Measurements from ENCODE around the gene DPP9. TPM values are rescaled to one million over a fixed set of nuclear protein-coding genes. Genes with fewer than 3 reads are reported as not detected.

Gene DPP9
- total RNA-seq, 2 donors from 2014 or later: 52.3 to 90.9 TPM

DNA sequence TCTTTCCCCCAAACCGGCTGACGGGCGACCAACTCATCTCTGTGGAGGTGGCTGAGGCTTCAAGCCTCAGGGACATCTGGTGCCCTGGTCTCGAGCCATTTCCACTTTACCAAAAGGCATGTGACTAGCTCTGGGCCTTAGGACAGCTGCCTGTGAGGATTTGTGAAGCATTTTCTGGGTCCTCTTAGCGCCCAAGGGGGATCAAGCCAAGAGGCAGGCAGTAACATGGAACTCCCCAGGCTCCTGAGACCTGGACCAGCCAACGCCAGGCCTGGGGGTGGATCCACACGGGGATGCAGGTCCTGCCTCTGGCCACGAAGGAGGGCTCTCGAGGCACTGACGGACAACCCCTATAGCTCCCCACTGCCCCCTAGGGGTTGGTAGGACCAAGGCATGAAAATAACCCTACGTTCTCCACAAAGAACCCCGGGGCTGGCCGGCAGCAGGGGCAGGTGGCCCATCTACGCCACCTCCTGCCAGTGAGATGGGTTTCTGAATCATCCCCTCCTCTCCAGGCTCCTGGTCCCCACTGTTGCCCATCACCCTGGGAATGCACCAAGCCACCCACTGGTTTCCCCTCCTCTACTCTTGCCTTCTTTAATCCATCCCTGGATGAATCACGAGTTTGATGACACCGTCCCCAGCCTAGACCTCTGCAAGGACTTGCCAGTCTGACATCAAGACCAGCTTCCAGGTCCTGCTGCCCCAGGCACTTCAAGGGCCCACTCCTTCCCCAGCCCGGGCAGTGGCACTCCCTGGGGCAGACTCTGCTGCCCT lies 46.5 kb downstream of the DPP9 start:
- peaks cover 21% of the 10 kb centered on the region for H3K36me3 Mint-ChIP-seq (ENCODE audit: low read depth)
- H3K4me3 Mint-ChIP-seq: no peak overlapping the region
- H3K9me3 Mint-ChIP-seq: no peaks in the 10 kb centered on the region
- no peaks in the 10 kb centered on the region for H3K4me1 Mint-ChIP-seq
- H3K27ac Mint-ChIP-seq: peak overlapping the region; percentile 57
- H3K27me3 Mint-ChIP-seq: no peaks in the 10 kb centered on the region
- ATAC-seq (replicated peaks): peak; percentile 35

DNA sequence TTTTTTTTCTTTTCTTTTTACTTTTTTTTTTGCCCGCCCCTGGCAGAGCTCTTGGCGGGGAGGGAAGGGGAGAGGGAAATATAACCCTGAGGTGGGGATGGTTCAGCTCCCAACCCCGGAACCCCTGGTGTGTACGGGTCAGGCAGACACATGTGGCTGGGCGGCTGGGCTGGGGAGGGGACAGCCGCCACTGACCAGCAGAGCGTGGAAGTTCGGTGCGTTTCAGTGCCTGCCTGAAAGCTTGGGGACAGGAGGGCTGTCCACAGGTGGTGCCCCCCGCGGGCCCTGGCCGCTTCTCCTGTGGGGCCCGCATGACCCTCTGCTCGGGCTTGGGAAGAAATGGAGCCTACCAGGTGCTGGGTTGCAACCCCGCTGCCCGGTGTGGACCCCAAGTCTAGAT lies 48.3 kb downstream of the DPP9 start:
- Mint-ChIP-seq H3K36me3 (ENCODE audit: low read depth) (peaks cover 21% of the 10 kb centered on the region), H3K4me1 (no peaks in the 10 kb centered on the region)
- no peak for ATAC-seq (replicated peaks)

DNA sequence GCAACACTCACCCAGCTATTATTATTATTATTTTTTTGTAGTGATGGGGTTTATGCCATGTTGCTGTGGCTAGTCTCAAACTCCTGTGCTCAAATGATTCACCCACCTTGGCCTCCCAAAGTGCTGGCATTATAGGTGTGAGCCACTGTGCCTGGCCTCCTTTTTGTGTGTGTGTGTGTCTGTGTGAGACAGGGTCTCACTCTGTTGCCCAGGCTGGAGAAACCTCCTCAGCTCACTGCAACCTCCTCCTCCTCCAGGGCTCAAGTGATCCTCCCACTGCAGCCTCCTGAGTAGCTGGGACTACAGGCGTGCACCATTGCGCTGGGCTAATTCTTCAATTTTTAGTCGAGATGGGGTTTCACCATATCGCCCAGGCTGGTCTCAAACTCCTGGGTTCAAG lies 49.9 kb downstream of the DPP9 start:
- no peak overlapping the region for H3K4me3 Mint-ChIP-seq
- H3K27me3 Mint-ChIP-seq: no peaks in the 10 kb centered on the region
- H3K27ac Mint-ChIP-seq: no peak overlapping the region
- no peaks in the 10 kb centered on the region for H3K4me1 Mint-ChIP-seq
- H3K9me3 Mint-ChIP-seq: no peaks in the 10 kb centered on the region
- H3K36me3 Mint-ChIP-seq (ENCODE audit: low read depth): peaks cover 27% of the 10 kb centered on the region
- no peak for ATAC-seq (replicated peaks)

More for the DNA sequence above, 48.3 kb downstream of the DPP9 start:
- Mint-ChIP-seq H3K4me3 (no peak overlapping the region), H3K27me3 (no peaks in the 10 kb centered on the region), H3K27ac (no peak overlapping the region), H3K9me3 (no peaks in the 10 kb centered on the region)

DNA sequence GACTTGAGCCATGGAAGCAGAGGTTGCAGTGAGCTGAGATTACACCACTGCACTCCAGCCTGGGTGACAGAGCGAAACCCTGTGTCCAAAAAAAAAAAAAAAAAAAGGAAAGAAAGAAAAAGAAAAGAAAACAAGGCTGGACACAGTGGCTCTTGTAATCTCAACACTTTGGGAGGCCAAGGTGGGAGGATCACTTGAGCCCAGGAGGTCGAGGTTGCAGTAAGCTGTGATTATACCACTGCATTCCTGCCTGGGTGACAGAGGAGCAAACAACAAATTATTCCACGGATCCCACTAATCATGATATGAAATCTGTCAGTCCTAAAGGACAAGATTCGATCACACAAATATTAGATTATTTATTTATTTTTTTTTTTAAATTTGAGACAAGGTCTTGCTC lies 50.4 kb downstream of the DPP9 start:
- Mint-ChIP-seq H3K4me3 (no peak overlapping the region), H3K36me3 (ENCODE audit: low read depth) (peaks cover 29% of the 10 kb centered on the region), H3K9me3 (no peaks in the 10 kb centered on the region), H3K27me3 (no peaks in the 10 kb centered on the region), H3K27ac (no peak overlapping the region), H3K4me1 (no peaks in the 10 kb centered on the region)
- ATAC-seq (replicated peaks): no peak

DNA sequence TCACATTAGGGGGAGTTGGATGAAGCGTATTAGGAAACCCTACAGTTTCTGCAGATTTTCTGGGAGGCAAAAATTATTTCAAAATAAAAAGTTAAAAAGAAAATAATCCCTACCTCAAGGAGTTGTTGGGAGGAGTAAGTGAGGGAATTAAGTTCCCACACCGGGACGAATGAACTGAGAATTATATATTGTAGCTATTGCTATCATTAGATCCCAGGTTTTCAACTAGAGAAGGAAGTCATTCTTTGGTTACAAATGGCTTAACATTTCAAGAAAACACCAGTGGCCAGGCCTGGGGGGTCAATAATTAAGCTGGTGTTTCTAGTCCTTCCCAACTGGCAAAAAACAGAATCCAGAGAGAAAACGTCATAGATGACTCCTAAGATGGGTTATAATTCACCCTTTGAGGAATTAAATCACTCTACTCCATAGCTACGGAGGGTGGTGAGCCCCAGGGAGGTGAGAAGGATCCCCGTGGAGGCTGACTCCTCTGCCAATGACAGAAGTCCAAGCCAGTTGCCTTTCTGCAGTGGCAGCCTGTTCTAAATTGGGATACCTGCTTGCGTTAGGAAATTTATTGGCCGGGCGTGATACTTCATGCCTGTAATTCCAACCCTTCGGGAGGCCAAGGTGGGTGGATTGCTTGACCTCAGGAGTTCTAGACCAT lies 52.3 kb downstream of the DPP9 start:
- H3K9me3 Mint-ChIP-seq: no peaks in the 10 kb centered on the region
- no peak for ATAC-seq (replicated peaks)
- peak overlapping the region; percentile 87 for H3K4me3 Mint-ChIP-seq
- no peaks in the 10 kb centered on the region for H3K4me1 Mint-ChIP-seq
- no peaks in the 10 kb centered on the region for H3K27me3 Mint-ChIP-seq
- H3K36me3 Mint-ChIP-seq (ENCODE audit: low read depth): peaks cover 44% of the 10 kb centered on the region
- H3K27ac Mint-ChIP-seq: peak overlapping the region; percentile 42

DNA sequence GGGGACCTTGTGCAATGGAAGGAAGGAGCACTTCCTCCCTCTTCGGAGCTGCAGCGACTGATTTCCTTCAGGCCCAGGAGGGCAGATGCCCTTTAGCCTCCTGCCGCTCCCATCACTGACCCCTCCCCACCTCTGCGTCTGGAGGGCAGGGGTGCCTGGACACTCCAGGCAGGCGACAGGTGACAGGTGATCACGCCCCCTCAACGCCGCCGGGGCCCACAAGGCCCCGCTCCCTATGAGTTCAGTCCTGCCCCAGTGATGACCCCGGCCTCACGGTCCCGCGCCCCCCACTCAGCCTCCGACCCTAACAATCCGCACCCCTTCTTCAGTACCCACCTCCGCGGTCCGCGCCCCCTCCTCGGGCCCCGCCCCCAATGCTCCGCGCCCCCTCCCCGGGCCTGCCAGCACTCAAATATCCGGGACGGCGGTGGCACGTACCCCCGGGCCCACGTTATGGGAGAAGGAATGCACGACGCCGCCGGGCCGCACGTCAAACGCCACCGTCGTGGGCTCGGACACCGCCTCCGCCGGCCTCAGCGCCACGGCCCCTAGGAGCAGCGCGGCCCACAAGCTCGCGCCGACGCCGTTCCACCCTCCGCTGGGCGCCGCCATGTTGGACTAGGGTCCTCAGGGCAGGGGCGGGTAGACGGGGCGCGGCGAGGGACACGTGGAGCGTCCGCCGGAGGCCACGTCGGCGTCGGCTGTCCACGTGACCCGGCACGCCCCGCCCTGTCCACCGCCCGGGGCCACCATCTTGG lies 53.7 kb downstream of the DPP9 start, which contains the start of gene MYDGF:
Gene MYDGF (minus strand): TSS at position 620 of the 758 bp plus-strand sequence. CDS start 8 bp downstream, at position 612.
- Mint-ChIP-seq H3K27me3 (no peaks in the 10 kb centered on the region), H3K36me3 (ENCODE audit: low read depth) (peaks cover 53% of the 10 kb centered on the region), H3K27ac (peak within 1 kb of the TSS; percentile 89), H3K9me3 (no peaks in the 10 kb centered on the region), H3K4me1 (no peaks in the 10 kb centered on the region), H3K4me3 (peak within 1 kb of the TSS; percentile 87)
- ATAC-seq (replicated peaks): peak; percentile 100

DNA sequence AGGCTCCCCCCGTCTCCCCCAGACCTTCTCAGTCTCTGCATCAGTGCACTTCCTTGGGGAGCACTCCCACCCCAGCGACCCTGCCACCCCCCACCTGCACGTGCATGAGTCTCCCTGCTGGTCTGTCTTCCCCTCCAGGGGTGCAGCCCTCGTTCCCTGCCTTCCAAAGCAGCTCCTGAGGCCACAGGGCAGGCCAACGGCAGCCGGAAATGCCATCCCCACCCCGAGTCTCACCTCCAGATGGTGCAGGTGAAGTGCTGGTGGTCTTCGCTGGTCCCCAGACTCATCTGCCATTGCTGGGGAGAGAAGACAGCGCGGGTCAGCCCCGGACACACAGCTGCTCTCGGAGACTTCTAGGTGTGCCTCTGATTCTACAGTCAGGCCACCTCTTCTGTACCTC lies 59.0 kb downstream of the DPP9 start:
- no peak overlapping the region for H3K27ac Mint-ChIP-seq
- H3K4me3 Mint-ChIP-seq: no peak overlapping the region
- peaks cover 86% of the 10 kb centered on the region for H3K36me3 Mint-ChIP-seq (ENCODE audit: low read depth)
- no peaks in the 10 kb centered on the region for H3K9me3 Mint-ChIP-seq
- H3K27me3 Mint-ChIP-seq: no peaks in the 10 kb centered on the region
- no peak for ATAC-seq (replicated peaks)
- H3K4me1 Mint-ChIP-seq: no peaks in the 10 kb centered on the region

DNA sequence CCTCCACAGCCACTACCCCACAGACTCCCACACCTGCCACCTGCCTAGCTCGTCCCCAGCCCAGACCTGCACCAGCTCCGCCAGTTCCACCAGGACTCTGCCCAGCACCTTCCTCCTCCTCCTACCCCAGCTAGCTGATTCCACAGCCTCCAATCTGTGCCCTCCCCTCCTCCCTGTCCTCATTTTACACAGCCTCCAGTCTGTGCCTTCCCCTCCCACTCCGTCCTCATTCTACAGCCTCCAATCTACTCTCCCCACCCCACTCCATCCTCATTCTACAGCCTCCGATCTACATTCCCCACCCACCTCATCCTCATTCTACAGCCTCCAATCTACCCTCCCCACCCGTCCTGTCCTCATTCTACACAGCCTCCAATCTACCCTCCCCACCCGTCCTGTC lies 60.8 kb downstream of the DPP9 start:
- H3K36me3 Mint-ChIP-seq (ENCODE audit: low read depth): peaks cover 86% of the 10 kb centered on the region
- no peak overlapping the region for H3K4me3 Mint-ChIP-seq
- no peaks in the 10 kb centered on the region for H3K9me3 Mint-ChIP-seq
- H3K27ac Mint-ChIP-seq: peak overlapping the region; percentile 82
- no peak for ATAC-seq (replicated peaks)
- H3K4me1 Mint-ChIP-seq: no peaks in the 10 kb centered on the region
- H3K27me3 Mint-ChIP-seq: no peaks in the 10 kb centered on the region

DNA sequence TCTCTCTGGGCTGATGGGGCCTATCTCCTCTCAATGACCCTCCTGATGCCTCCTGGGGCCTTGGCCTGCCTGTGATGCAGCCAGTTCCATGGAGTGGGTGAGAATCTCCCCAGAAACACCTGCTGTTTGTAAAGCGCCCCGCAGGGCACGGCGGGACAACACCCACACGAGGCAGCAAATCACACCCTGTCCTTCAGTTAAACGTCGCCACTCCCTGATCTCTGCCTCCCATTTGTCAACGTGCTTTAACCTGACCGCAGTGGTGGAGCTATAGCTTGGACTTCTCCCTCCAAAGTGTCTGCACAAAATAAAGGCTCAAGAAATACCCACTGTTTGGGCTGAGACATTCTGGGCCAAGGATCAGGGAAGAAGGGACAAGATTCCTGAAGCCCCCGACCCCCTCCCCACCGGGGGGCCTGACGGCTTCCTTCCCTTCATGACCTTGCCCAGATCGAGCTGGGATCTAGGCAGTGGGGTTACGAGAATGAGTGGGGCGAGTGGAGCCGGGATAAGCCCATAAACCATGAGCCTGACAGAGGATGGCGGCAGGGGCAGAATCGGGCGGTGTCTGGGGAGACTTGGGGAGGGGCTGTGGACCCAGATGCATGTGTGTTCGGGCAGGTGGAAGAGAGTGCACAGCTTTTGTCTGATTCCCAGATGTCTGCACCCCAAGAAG lies 61.5 kb downstream of the DPP9 start:
- peaks cover 86% of the 10 kb centered on the region for H3K36me3 Mint-ChIP-seq (ENCODE audit: low read depth)
- no peak for ATAC-seq (replicated peaks)
- no peaks in the 10 kb centered on the region for H3K4me1 Mint-ChIP-seq
- no peaks in the 10 kb centered on the region for H3K27me3 Mint-ChIP-seq
- H3K27ac Mint-ChIP-seq: peak overlapping the region; percentile 82
- no peaks in the 10 kb centered on the region for H3K9me3 Mint-ChIP-seq
- no peak overlapping the region for H3K4me3 Mint-ChIP-seq

DNA sequence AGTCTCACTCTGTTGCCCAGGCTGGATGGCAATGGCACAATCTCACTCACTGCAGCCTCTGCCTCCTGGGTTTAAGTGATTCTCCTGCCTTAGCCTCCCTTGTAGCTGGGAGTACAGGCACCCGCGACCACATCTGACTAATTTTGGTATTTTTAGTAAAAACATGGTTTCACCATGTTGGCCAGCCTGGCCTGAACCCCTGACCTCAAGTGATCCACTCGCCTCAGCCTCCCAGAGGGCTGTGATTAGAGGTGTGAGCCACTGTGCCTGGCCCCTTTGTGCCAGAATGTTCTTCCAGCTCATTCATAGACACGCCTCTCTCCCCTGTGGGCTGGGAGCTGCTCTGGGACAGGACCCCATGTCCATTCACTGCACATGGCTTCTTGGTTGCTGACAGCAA lies 62.6 kb downstream of the DPP9 start:
- Mint-ChIP-seq H3K36me3 (ENCODE audit: low read depth) (peaks cover 81% of the 10 kb centered on the region), H3K4me3 (no peak overlapping the region), H3K4me1 (no peaks in the 10 kb centered on the region), H3K9me3 (no peaks in the 10 kb centered on the region), H3K27ac (peak overlapping the region; percentile 54), H3K27me3 (no peaks in the 10 kb centered on the region)
- peak; percentile 62 for ATAC-seq (replicated peaks)

DNA sequence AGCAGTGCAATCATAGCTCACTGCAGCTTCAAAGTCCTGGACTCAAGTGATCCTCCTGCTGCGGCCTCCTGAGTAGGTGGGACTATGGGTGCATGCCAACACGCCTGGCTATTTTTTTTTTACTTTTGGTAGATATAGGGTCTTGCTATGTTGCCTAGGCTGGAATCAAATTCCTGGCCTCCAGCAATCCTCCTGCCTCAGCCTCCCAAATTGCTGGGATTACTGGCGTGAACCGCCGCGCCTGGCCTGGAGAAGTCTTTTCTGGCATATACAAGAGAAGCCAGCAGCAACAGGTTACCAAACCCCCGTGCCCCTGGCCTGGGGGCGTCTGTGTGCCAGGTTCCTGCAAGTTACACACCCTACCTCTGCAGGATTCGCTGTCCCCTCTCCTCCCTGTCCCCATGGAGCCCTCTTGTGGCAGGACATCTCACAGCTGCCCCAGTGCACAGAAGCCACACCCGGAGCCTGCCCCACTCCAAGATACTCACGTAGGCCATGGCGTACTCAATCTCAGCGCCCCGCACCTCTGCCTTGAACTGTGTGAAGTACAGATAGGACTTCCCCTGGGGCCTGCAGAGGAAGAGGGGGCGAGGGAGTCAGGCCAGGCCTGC lies 63.4 kb downstream of the DPP9 start:
- Mint-ChIP-seq H3K4me1 (no peaks in the 10 kb centered on the region), H3K9me3 (no peaks in the 10 kb centered on the region), H3K36me3 (ENCODE audit: low read depth) (peaks cover 81% of the 10 kb centered on the region), H3K27ac (no peak overlapping the region), H3K27me3 (no peaks in the 10 kb centered on the region), H3K4me3 (no peak overlapping the region)
- no peak for ATAC-seq (replicated peaks)

DNA sequence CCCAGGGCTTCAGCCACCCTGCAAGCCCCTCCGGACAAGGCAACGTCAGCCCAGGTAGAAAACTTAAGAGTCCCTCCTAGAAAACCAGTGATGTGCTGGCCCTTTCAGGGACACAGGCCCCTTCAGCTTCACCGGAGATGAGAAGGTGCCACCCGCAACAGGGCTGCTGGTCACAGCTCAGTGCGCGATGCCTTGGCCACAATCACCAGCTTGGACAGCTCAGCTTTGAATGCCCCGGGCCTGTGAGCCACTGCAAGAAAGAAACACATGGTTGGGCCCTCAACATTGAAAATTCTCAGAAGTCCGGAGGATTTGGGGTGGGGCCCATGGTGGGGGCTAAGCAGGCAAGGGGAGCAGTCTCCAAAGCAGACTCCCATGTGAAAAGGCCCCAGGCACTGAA lies 65.8 kb downstream of the DPP9 start:
- Mint-ChIP-seq H3K27me3 (no peaks in the 10 kb centered on the region), H3K36me3 (ENCODE audit: low read depth) (peaks cover 81% of the 10 kb centered on the region), H3K4me1 (no peaks in the 10 kb centered on the region), H3K9me3 (no peaks in the 10 kb centered on the region), H3K4me3 (no peak overlapping the region), H3K27ac (no peak overlapping the region)
- ATAC-seq (replicated peaks): no peak

DNA sequence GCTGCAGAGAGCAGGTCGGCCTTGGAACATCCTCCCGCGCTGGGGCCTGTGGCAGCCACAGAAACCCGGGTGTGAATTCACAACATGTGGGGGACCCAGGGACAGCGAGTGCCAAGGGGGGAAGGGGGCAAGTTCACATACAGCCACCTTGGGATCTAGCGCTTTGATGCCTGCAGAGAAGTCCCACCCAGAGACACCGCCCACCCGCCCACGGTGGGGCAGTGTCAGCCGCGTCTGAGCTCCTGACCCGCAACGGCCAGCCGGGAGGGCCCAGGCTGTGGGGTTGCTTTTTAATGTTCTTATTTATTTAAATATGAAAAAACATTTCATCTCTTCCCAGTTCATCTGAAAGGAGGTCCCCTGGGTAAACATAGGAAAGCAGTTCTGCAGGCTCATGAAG lies 66.4 kb downstream of the DPP9 start:
- ATAC-seq (replicated peaks): no peak
- Mint-ChIP-seq H3K4me1 (no peaks in the 10 kb centered on the region), H3K9me3 (no peaks in the 10 kb centered on the region), H3K4me3 (no peak overlapping the region), H3K36me3 (ENCODE audit: low read depth) (peaks cover 76% of the 10 kb centered on the region), H3K27ac (no peak overlapping the region), H3K27me3 (no peaks in the 10 kb centered on the region)

DNA sequence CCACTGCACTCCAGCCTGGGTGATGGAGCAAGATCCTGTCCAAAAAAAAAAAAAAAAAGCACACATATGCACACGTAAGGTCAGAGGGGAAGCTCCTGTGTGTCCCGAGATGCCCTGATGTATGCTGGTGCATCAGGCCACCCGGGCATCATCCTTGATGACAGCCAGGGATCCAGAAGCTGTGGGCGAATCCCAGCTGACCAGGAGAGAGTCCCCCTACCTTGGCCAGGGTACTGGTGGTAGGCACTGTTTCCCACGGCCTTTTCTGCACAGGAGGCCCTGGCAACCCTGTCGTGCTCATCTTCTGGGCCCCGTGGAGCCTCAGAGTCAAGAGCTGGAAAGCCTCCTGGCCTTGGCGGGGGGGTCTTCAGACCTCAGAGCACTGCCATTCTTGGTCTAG lies 67.5 kb downstream of the DPP9 start:
- Mint-ChIP-seq H3K9me3 (no peaks in the 10 kb centered on the region), H3K36me3 (ENCODE audit: low read depth) (peaks cover 64% of the 10 kb centered on the region)

More for the DNA sequence above, 67.5 kb downstream of the DPP9 start:
- Mint-ChIP-seq H3K27me3 (no peaks in the 10 kb centered on the region), H3K4me3 (no peak overlapping the region), H3K27ac (no peak overlapping the region), H3K4me1 (no peaks in the 10 kb centered on the region)
- no peak for ATAC-seq (replicated peaks)
